RWPE2 (cell line): Measurements from ENCODE around the gene CHRNA7.

Experiments
- ATAC-seq: fragments of 200-7000 bp; cut with Tn5 transposase; 3 replicates; pipeline ENCODE4 v1.9.1; 2021; ENCODE audit warnings: low read depth
- DNase-seq: peaks from one replicate; pipeline ENCODE4 v3.0.0-alpha.2; 2020; ENCODE audit warnings: low spot score
- H3K27ac ChIP-seq: fragments of 450-650 bp; 2 replicates; pipeline ENCODE4 v1.5.1; 2017; ENCODE audit warnings: mild to moderate bottlenecking; ENCODE audit not compliant: poor library complexity, severe bottlenecking
- H3K27me3 ChIP-seq: fragments of 250-450 bp; sonication (Bioruptor Pico); 2 replicates; pipeline ENCODE4 v1.5.1; 2021; ENCODE audit warnings: mild to moderate bottlenecking, moderate library complexity; ENCODE audit not compliant: insufficient read depth, poor library complexity, severe bottlenecking
- H3K36me3 ChIP-seq: fragments of 250-450 bp; sonication (Bioruptor Pico); 2 replicates; pipeline ENCODE4 v1.5.1; 2020; ENCODE audit warnings: low read depth, mild to moderate bottlenecking, moderate library complexity
- H3K4me1 ChIP-seq: fragments of 250-450 bp; sonication (Bioruptor Pico); 2 replicates; pipeline ENCODE4 v1.5.1; 2021; ENCODE audit warnings: mild to moderate bottlenecking, moderate library complexity; ENCODE audit not compliant: insufficient read depth, poor library complexity, severe bottlenecking
- H3K4me3 ChIP-seq: fragments of 250-450 bp; sonication (Bioruptor Pico); 2 replicates; pipeline ENCODE4 v1.5.1; 2021; ENCODE audit warnings: mild to moderate bottlenecking, moderate library complexity; ENCODE audit not compliant: severe bottlenecking
- H3K9me3 ChIP-seq: fragments of 250-450 bp; sonication (Bioruptor Pico); 2 replicates; pipeline ENCODE4 v1.5.1; 2021; ENCODE audit warnings: mild to moderate bottlenecking, moderate library complexity; ENCODE audit not compliant: severe bottlenecking
- CTCF ChIP-seq: fragments of 450-650 bp; IDR thresholded peaks from one replicate; pipeline ENCODE4 v1.5.1; 2017; ENCODE audit warnings: mild to moderate bottlenecking, moderate library complexity; ENCODE audit not compliant: poor library complexity, severe bottlenecking

The CHRNA7 gene

GRCh38 chr15:32029862-32030781 lies at the start of gene CHRNA7:
Gene CHRNA7, plus strand, starts transcription at chr15:32030515. Its CDS starts 80 bp downstream, at chr15:32030595.
- ATAC-seq (peak; percentile 85), DNase-seq (peak; percentile 73)

GRCh38 chr15:31985607-31986006 lies 44.7 kb upstream of the CHRNA7 start:
- no peaks in the 10 kb centered on the region for H3K36me3 ChIP-seq
- TF ChIP-seq CTCF, result no peak
- H3K9me3 ChIP-seq, result no peaks in the 10 kb centered on the region
- no peak overlapping the region for H3K27ac ChIP-seq
- peaks cover 19% of the 10 kb centered on the region for H3K27me3 ChIP-seq
- H3K4me3 ChIP-seq, result no peak overlapping the region
- no peak for ATAC-seq
- H3K4me1 ChIP-seq, result no peaks in the 10 kb centered on the region
- DNase-seq, result no peak

More at GRCh38 chr15:32029862-32030781, at the start of gene CHRNA7:
- Histone ChIP-seq H3K4me1 (no peaks in the 10 kb centered on the region), H3K36me3 (no peaks in the 10 kb centered on the region), H3K27ac (no peak within 1 kb of the TSS), H3K4me3 (peak within 1 kb of the TSS; percentile 27), H3K27me3 (peaks cover 96% of the 10 kb centered on the region), H3K9me3 (no peaks in the 10 kb centered on the region)
- peak; percentile 23 for TF ChIP-seq CTCF

DNA sequence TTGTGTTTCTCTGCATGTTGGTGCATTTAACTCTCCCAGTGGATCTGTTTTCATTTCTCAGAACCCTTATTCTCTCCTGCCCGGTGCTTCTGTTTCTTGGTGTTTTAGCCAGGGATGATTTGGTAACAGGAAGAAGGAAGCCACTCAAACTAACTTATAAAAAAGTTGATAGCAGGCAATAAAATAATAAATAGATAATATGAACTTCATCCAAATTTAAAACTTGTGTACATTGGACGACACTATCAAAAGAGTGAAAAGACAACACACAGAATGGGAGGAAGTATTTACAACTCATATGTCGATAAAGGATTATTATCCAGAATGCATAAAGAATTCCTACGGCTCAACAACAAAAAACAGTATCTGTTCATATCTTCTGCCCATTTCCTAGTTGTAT lies 37.3 kb upstream of the CHRNA7 start:
- H3K9me3 ChIP-seq, result no peaks in the 10 kb centered on the region
- no peaks in the 10 kb centered on the region for H3K4me1 ChIP-seq
- peaks cover 41% of the 10 kb centered on the region for H3K27me3 ChIP-seq
- H3K36me3 ChIP-seq, result no peaks in the 10 kb centered on the region
- no peak overlapping the region for H3K27ac ChIP-seq
- TF ChIP-seq CTCF, result no peak
- no peak for ATAC-seq
- DNase-seq, result no peak
- H3K4me3 ChIP-seq, result no peak overlapping the region

- Histone ChIP-seq H3K27ac (no peak overlapping the region), H3K9me3 (no peaks in the 10 kb centered on the region), H3K27me3 (peaks cover 40% of the 10 kb centered on the region), H3K4me3 (no peak overlapping the region), H3K4me1 (no peaks in the 10 kb centered on the region), H3K36me3 (no peaks in the 10 kb centered on the region)
- DNase-seq (no peak), ATAC-seq (no peak)
- TF ChIP-seq CTCF, result no peak
Measured at GRCh38 chr15:31997711-31998110, 32.6 kb upstream of the CHRNA7 start.

- no peak for ATAC-seq
- TF ChIP-seq CTCF, result no peak
- Histone ChIP-seq H3K36me3 (no peaks in the 10 kb centered on the region), H3K27me3 (peaks cover 14% of the 10 kb centered on the region), H3K27ac (no peak overlapping the region), H3K4me1 (no peaks in the 10 kb centered on the region), H3K4me3 (no peak overlapping the region), H3K9me3 (no peaks in the 10 kb centered on the region)
- no peak for DNase-seq
Measured at GRCh38 chr15:32003558-32003957, 26.8 kb upstream of the CHRNA7 start.
